Panc1 (cell line): ENCODE results near the gene HTRA3.

ENCODE experiments used
- CTCF ChIP-seq: fragments of 450-650 bp; IDR thresholded peaks from 2 replicates; pipeline ENCODE4 v1.5.1; 2017; ENCODE audit warnings: mild to moderate bottlenecking
- POLR2AphosphoS5 ChIP-seq: IDR thresholded peaks from 2 replicates; pipeline ENCODE4 v1.6.1; 2012; ENCODE audit warnings: mild to moderate bottlenecking, low read depth, low read length, moderate library complexity
- TCF7L2 ChIP-seq: IDR thresholded peaks from 2 replicates; pipeline ENCODE4 v1.6.1; 2011; ENCODE audit warnings: mild to moderate bottlenecking, low read depth, low read length, inconsistent platforms

GRCh38 chr4:8275548-8275910 is 6.0 kb downstream of the HTRA3 start:
- TF ChIP-seq TCF7L2 (no peak), CTCF (no peak), POLR2AphosphoS5 (no peak)
